ENCODE data around the gene NADK.

- TF ChIP-seq CTCF (IDR thresholded peaks at IDR 0.05; ENCODE audit: low read depth, low read length, poor library complexity, severe bottlenecking) = no peak
- no peak for TF ChIP-seq EZH2phosphoT487 (IDR thresholded peaks at IDR 0.05; ENCODE audit: borderline replicate concordance, low read length)
Measured at GRCh38 chr1:1758059-1758621, 20.1 kb downstream of the NADK start.
